Measurements from ENCODE around the gene AMOTL2.

Gene AMOTL2

GRCh38 chr3:134362670-134363380, 11.4 kb downstream of the AMOTL2 start:
- TF ChIP-seq CTCF (IDR thresholded peaks at IDR 0.05; ENCODE audit: borderline replicate concordance, insufficient read depth, low read depth, low read length) = no peak
- no peak overlapping the region for H3K4me3 ChIP-seq (ENCODE audit: low read depth, low read length)

DNA sequence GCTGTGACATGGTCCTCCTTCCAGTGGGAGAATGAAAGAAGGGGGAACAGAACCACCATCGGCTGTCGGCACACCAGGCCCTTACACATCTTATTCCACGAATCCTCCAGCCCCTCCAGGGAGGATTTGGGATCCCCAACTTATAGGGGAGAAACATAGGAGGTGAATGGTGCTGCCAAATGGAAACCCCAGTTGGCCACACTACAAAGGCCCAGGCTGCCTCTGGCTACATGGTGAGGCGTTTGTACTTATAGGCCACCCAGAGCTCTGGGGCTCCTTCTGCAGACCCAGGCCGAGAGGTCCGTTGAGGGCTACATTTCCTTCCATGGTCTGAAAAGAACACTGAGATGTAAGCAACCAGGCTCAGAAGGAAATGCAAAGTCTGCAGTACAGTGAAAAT, 12.0 kb downstream of the AMOTL2 start:
- TF ChIP-seq CTCF (IDR thresholded peaks at IDR 0.05; ENCODE audit: borderline replicate concordance, insufficient read depth, low read depth, low read length) = no peak
- H3K4me3 ChIP-seq (ENCODE audit: low read depth, low read length) = no peak overlapping the region

- H3K4me3 ChIP-seq (ENCODE audit: low read depth, low read length) = no peak overlapping the region
- TF ChIP-seq CTCF (IDR thresholded peaks at IDR 0.05; ENCODE audit: borderline replicate concordance, insufficient read depth, low read depth, low read length) = no peak
These were observed 12.9 kb downstream of the AMOTL2 start for GRCh38 chr3:134361162-134361835.

GRCh38 chr3:134360046-134360445, 14.2 kb downstream of the AMOTL2 start:
- no peak for TF ChIP-seq CTCF (IDR thresholded peaks at IDR 0.05; ENCODE audit: borderline replicate concordance, insufficient read depth, low read depth, low read length)
- no peak overlapping the region for H3K4me3 ChIP-seq (ENCODE audit: low read depth, low read length)

DNA sequence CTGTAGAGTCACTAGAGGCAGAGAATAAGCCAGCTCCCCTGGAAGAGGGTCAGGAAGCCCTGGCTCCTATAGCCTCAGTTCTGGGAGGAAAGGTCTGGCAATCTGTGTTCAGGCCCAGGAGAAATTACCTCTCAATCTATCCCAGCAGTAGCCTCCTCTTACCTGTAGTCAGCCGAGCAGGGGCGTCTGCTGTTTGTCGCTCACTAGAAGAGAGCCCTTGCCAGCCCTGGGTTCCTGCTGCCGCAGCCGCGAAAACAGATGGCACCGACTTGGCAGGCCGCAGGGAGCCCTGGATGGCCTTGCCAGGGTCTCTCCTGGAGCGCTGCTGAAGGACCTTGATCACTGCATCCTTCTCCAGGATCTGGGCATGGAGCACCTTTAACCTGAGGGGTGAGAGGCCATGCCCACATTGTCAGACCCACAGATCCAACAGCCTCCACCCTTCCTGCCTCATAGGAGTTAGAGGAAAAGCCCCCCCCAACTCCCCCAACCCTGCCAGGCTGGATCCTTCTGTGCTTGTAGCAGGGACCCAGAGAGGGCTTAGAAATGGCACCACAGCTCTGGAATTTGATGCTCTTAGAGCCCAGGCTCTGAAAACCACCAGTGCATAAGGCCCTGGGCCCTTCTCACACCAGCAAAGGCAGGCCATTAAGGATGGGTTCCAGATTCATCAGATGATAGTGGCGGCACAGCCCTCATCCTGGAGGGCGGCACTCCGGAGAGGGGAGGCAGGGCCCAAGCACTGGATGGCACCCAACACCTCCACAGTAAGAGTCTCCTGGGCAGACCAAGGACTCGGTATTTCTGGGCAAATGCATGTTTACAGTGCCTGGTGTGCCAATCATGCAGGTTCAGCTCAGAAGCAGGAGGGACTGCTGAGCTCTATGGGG, 14.9 kb downstream of the AMOTL2 start:
- no peak for TF ChIP-seq CTCF (IDR thresholded peaks at IDR 0.05; ENCODE audit: borderline replicate concordance, insufficient read depth, low read depth, low read length)
- H3K4me3 ChIP-seq (ENCODE audit: low read depth, low read length) = no peak overlapping the region

DNA sequence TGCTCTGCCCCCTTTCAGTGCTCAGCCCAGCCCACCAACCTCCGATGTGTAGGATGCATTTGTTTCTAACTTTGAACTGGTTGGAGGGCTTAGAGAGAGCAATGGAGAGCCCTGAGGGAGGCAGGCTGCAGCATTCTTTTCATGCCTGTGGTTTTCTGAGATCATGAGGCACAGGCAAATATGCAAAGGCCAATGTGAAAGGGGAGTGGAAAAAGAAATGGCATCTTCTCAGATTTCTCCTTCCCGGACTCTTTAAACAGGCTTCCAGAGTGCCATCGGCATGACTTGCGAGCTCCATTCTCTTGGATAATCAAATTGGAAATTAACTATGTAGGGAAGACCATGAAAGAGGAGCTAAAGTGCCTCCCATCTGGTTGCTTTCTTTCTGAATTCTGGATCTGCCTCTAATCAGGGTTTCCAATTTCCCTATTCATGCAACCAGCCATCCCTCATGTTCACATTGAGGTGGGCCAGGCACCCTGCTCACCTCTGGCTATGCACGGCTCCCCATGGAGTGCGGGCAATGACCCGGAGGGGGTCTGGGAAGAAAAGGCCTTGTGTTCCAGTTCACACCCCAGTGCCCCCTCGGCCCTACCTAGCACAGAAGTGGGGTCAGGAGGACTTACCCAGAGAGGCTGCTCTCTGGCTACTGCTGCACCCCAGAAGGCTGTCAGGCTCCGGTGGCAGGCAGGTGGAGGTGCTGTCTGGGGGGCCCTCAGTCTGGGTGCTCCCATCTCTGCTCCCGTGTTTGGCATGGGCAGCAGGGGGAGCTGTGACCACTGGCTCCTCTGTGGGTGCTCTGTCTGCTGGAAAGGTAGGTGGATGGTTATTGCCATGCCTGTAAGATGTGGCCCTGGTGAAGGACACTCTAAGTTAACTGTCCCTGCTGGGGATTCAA, 16.1 kb downstream of the AMOTL2 start:
- TF ChIP-seq CTCF (IDR thresholded peaks at IDR 0.05; ENCODE audit: borderline replicate concordance, insufficient read depth, low read depth, low read length) = peak; percentile 59
- no peak overlapping the region for H3K4me3 ChIP-seq (ENCODE audit: low read depth, low read length)
